Measurements from ENCODE around the gene TAGLN3.

TAGLN3 gene

DNA sequence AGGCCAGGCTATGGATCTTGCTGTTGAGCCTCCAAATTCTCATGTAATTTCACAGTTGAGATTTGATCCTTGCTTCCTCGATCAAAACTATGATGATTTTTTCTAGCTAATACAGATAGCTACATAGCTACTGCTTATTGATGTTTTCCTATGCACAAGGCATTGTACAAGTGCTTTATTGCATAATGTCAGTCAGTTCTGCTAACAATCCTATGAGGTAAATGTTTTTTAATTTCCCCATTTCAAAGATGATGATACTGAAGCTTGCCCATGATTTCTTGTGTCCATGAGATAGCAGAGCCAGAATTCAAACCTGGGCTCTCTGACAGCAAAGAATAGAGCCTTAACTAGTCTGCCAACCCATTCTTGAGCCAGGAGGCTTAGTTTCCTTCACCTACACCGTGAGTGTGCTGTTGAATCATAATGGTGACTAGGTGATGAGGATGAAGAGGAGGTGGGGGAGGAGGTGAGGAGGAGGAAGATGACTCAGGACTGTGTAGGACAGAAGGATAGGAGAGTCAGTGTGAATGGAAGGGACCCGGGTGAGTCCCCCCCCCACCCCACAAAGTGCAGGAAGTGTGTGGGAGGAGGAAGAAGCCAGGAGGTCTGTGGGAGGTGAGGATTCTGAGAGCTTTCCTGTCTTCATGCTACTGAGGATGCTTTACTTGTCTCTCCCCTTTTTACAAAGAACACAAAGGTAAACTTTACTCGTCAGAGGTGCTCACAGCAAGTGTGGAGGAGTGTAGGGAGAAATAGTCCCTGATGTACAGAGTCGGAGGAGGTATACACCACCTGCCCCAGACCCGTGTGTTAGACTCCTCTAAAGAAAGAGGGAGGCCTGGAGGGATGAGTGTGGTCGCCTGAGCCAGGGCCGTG, 3.6 kb downstream of the TAGLN3 start:
- Histone ChIP-seq H3K27me3 (replicated peaks; ENCODE audit: control insufficient read depth, insufficient read depth, low read length) (peaks cover 15% of the 10 kb centered on the region), H3K36me3 (ENCODE audit: control insufficient read depth, insufficient read depth, low read length, severe bottlenecking) (no peaks in the 10 kb centered on the region), H3K4me3 (ENCODE audit: low read length) (no peak overlapping the region), H3K9me3 (ENCODE audit: control insufficient read depth, low read length) (no peaks in the 10 kb centered on the region), H3K9ac (ENCODE audit: low read length) (no peak overlapping the region), H3K4me1 (ENCODE audit: control insufficient read depth, insufficient read depth, low read length) (peaks cover 11% of the 10 kb centered on the region)
- DNase-seq (ENCODE audit: low read depth) = no peak

DNA sequence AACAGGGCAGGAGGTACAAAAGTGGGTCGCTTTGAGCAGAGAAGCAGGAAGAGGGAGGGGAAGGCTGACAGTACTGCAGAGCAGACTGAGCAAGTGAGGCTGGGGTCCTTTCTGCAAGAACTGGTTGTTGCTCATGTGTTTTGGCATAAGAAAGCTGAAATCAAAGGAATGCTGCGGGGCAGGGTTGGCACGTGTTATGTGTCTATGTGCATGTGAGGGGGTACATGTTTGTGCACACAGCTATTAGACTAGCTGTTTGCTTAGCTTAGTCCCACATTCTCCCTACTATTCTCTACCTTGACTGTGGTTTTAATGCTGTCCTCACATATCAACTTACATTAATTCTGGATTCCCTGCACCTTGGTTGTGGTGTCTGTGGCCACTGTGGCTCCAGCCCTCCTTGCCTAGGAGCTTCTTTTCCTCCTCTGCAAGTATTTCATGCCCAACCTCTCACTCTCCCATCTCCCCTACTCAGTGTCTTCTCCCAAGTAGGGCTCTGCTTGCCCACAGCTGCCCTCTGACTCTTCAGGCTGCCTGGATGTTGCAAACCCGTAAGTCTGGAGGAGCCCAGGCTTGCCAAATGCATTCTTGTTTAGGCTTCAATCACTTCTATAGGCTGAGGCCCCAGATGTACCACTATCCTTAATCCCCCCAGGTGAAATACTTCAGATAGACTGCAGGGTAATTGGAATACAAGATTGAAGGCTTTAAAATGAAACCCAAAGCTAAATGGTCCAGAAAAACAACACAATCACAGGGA, 4.8 kb downstream of the TAGLN3 start:
- DNase-seq (ENCODE audit: low read depth) = no peak
- Histone ChIP-seq H3K27me3 (replicated peaks; ENCODE audit: control insufficient read depth, insufficient read depth, low read length) (peaks cover 14% of the 10 kb centered on the region), H3K9me3 (ENCODE audit: control insufficient read depth, low read length) (no peaks in the 10 kb centered on the region), H3K4me3 (ENCODE audit: low read length) (no peak overlapping the region), H3K9ac (ENCODE audit: low read length) (no peak overlapping the region), H3K36me3 (ENCODE audit: control insufficient read depth, insufficient read depth, low read length, severe bottlenecking) (no peaks in the 10 kb centered on the region), H3K4me1 (ENCODE audit: control insufficient read depth, insufficient read depth, low read length) (peaks cover 21% of the 10 kb centered on the region)

DNA sequence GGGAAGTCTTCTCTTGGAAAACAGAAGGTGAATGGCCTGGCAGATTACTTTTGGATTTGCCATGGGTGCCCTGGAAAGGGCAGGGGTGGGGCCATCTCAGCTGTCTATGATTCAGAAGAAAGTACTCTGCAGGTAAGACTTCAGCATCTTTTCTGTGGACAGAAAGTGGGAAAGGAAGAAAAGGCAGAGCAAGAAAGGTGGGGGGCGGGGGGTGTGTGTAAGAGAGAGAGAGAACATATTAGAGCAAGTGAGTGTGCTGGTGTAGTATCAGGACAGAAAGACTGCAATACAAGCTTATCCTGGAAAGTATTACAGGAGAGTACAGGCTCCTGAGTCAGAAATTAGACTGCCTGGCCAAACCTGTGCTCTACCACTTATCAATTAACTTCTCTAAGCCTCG, 5.5 kb downstream of the TAGLN3 start:
- no peak for DNase-seq (ENCODE audit: low read depth)
- Histone ChIP-seq H3K4me3 (ENCODE audit: low read length) (no peak overlapping the region), H3K27me3 (replicated peaks; ENCODE audit: control insufficient read depth, insufficient read depth, low read length) (peaks cover 8% of the 10 kb centered on the region), H3K9ac (ENCODE audit: low read length) (no peak overlapping the region), H3K9me3 (ENCODE audit: control insufficient read depth, low read length) (no peaks in the 10 kb centered on the region), H3K36me3 (ENCODE audit: control insufficient read depth, insufficient read depth, low read length, severe bottlenecking) (no peaks in the 10 kb centered on the region), H3K4me1 (ENCODE audit: control insufficient read depth, insufficient read depth, low read length) (peaks cover 19% of the 10 kb centered on the region)

DNA sequence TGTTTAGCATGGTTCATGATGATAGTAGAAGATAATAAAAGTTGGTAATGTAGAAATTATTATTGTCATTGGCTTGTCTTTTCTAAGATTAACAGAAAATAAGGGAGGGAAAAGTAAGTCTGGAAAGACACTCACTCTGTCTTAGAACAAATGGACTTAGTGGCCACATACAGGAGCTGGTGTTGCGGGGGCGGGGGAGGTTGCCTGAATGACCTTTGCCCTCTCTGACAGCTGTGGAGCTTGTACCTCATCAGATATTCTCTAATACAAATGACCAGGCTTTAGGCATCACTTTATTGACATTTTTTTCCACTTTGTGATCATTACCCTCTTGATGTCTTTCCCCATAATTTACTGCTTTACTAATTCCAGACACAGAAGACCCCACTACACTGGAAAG, 5.9 kb downstream of the TAGLN3 start:
- Histone ChIP-seq H3K9me3 (ENCODE audit: control insufficient read depth, low read length) (no peaks in the 10 kb centered on the region), H3K36me3 (ENCODE audit: control insufficient read depth, insufficient read depth, low read length, severe bottlenecking) (no peaks in the 10 kb centered on the region), H3K9ac (ENCODE audit: low read length) (no peak overlapping the region), H3K27me3 (replicated peaks; ENCODE audit: control insufficient read depth, insufficient read depth, low read length) (peaks cover 5% of the 10 kb centered on the region), H3K4me3 (ENCODE audit: low read length) (no peak overlapping the region), H3K4me1 (ENCODE audit: control insufficient read depth, insufficient read depth, low read length) (peaks cover 17% of the 10 kb centered on the region)
- DNase-seq (ENCODE audit: low read depth) = no peak

DNA sequence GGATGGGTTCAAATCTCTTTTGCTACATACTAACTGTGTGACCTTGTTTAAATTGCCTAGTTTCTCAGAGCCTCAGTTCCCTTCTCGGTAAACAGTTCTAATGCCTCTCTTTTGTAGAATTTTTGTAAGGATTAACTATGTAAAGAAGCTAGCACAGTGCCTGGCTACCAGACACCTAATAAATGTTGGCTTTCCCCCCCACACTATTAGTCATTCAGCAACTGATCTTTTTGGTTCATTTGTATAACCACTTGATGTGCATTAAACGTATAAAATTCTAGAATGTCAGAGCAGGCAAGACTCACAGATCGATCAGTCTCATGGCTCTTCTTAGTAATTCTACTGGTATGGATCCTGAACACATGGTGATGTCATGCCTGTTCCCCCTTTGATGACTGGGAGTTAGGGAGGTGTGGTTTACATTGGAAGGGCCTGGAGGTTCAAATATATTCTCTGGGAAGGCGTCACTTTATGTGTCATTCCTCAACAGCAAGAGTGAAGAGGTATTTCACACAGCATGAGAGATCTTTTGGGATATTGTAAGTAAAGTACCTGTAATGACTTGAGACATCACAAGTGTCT, 6.5 kb downstream of the TAGLN3 start:
- Histone ChIP-seq H3K4me1 (ENCODE audit: control insufficient read depth, insufficient read depth, low read length) (peaks cover 17% of the 10 kb centered on the region), H3K9ac (ENCODE audit: low read length) (no peak overlapping the region), H3K27me3 (replicated peaks; ENCODE audit: control insufficient read depth, insufficient read depth, low read length) (no peaks in the 10 kb centered on the region), H3K36me3 (ENCODE audit: control insufficient read depth, insufficient read depth, low read length, severe bottlenecking) (no peaks in the 10 kb centered on the region), H3K9me3 (ENCODE audit: control insufficient read depth, low read length) (no peaks in the 10 kb centered on the region), H3K4me3 (ENCODE audit: low read length) (no peak overlapping the region)
- DNase-seq (ENCODE audit: low read depth) = no peak

DNA sequence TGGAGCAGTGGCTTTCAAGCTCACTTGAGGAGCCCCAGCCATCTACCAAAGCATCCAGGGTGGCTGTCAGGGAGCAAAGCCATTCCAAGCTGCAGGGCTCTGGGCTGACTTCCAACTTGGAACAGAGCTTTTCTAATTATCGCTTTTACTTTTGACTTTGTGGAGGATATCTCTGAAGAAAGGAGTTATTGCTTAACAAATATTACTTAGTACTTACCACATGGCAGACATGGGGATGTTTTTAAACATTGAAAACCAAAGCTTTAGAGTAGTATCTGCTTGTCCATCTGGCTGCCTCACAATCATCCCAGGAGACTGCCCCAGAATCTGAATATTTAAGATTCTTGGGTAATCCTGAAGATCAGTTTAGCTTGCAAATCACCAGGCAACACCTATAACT, 8.9 kb downstream of the TAGLN3 start:
- no peaks in the 10 kb centered on the region for H3K9me3 ChIP-seq (ENCODE audit: control insufficient read depth, low read length)
- no peak overlapping the region for H3K9ac ChIP-seq (ENCODE audit: low read length)
- peaks cover 22% of the 10 kb centered on the region for H3K4me1 ChIP-seq (ENCODE audit: control insufficient read depth, insufficient read depth, low read length)
- no peaks in the 10 kb centered on the region for H3K36me3 ChIP-seq (ENCODE audit: control insufficient read depth, insufficient read depth, low read length, severe bottlenecking)
- peak; percentile 67 for DNase-seq (ENCODE audit: low read depth)
- H3K27me3 ChIP-seq (replicated peaks; ENCODE audit: control insufficient read depth, insufficient read depth, low read length) = no peaks in the 10 kb centered on the region
- H3K4me3 ChIP-seq (ENCODE audit: low read length) = no peak overlapping the region

DNA sequence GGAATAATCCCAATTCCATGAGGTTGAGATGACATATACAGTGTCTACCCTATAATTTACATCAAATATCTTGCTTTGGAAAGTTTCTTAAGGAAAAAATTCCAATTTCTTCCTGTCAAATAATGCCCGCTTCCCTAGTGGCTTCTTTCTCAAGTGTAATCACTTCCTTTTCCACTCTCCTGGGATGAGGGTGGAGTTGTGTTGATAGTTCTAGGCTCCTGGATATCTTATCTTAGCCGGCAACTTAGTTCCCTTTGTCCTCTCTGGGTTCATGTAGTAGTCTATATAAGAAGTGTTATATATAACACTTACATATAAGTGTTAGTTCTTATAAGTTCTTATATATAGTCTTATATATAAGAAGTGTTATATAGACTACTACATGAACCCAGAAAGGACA, 10.9 kb downstream of the TAGLN3 start:
- DNase-seq (ENCODE audit: low read depth) = no peak
- Histone ChIP-seq H3K4me1 (ENCODE audit: control insufficient read depth, insufficient read depth, low read length) (peaks cover 27% of the 10 kb centered on the region), H3K4me3 (ENCODE audit: low read length) (no peak overlapping the region), H3K36me3 (ENCODE audit: control insufficient read depth, insufficient read depth, low read length, severe bottlenecking) (no peaks in the 10 kb centered on the region), H3K9me3 (ENCODE audit: control insufficient read depth, low read length) (no peaks in the 10 kb centered on the region), H3K27me3 (replicated peaks; ENCODE audit: control insufficient read depth, insufficient read depth, low read length) (no peaks in the 10 kb centered on the region), H3K9ac (ENCODE audit: low read length) (no peak overlapping the region)

DNA sequence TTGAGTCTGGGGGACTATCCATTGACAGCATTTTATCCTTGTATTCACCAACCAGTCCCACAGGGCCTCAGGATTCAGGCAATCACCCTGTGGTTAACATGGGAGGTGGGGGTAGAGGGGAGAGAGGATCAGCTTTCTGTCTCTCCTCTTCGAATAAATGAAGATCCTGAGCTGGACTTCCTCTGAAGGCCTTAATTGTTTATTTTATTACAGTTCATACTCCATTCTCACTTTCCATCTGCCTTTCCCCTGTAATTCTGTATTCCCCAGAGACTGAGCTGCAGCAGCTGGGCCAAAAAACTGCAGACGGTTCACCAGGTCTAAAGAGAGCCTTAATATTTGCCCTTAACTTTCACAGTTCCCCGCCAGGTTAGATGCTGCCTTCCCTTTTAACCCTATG, 11.9 kb downstream of the TAGLN3 start:
- no peak overlapping the region for H3K4me3 ChIP-seq (ENCODE audit: low read length)
- H3K4me1 ChIP-seq (ENCODE audit: control insufficient read depth, insufficient read depth, low read length) = peaks cover 27% of the 10 kb centered on the region
- H3K9me3 ChIP-seq (ENCODE audit: control insufficient read depth, low read length) = no peaks in the 10 kb centered on the region
- H3K27me3 ChIP-seq (replicated peaks; ENCODE audit: control insufficient read depth, insufficient read depth, low read length) = no peaks in the 10 kb centered on the region
- DNase-seq (ENCODE audit: low read depth) = peak; percentile 20
- no peak overlapping the region for H3K9ac ChIP-seq (ENCODE audit: low read length)
- no peaks in the 10 kb centered on the region for H3K36me3 ChIP-seq (ENCODE audit: control insufficient read depth, insufficient read depth, low read length, severe bottlenecking)

DNA sequence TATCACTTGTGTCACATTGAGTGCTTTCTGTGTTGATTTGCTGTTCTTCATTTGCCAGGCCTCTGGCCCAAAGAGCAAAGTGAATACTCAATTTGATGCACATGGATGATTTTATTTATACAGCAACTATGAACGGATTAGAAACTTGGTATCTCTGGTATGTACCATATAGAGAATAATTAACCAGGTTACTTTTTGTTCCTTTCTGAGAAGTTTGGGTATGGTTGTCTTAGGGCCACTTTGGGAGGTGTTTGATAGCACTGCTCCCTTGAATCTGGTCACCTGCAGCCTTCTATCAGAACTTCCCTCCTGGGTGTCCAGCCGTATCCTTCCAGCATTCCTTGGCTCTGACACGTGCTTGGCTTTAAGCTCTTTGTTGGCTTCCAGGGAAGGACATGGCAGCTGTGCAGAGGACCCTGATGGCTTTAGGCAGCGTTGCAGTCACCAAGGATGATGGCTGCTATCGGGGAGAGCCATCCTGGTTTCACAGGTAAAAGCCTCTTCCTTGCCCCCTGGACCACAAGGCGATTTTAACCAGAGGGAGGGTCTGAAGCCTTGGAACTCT, 12.7 kb downstream of the TAGLN3 start:
- Histone ChIP-seq H3K9me3 (ENCODE audit: control insufficient read depth, low read length) (no peaks in the 10 kb centered on the region), H3K4me1 (ENCODE audit: control insufficient read depth, insufficient read depth, low read length) (peaks cover 27% of the 10 kb centered on the region), H3K36me3 (ENCODE audit: control insufficient read depth, insufficient read depth, low read length, severe bottlenecking) (no peaks in the 10 kb centered on the region), H3K27me3 (replicated peaks; ENCODE audit: control insufficient read depth, insufficient read depth, low read length) (no peaks in the 10 kb centered on the region), H3K9ac (ENCODE audit: low read length) (no peak overlapping the region), H3K4me3 (ENCODE audit: low read length) (no peak overlapping the region)
- DNase-seq (ENCODE audit: low read depth) = no peak

DNA sequence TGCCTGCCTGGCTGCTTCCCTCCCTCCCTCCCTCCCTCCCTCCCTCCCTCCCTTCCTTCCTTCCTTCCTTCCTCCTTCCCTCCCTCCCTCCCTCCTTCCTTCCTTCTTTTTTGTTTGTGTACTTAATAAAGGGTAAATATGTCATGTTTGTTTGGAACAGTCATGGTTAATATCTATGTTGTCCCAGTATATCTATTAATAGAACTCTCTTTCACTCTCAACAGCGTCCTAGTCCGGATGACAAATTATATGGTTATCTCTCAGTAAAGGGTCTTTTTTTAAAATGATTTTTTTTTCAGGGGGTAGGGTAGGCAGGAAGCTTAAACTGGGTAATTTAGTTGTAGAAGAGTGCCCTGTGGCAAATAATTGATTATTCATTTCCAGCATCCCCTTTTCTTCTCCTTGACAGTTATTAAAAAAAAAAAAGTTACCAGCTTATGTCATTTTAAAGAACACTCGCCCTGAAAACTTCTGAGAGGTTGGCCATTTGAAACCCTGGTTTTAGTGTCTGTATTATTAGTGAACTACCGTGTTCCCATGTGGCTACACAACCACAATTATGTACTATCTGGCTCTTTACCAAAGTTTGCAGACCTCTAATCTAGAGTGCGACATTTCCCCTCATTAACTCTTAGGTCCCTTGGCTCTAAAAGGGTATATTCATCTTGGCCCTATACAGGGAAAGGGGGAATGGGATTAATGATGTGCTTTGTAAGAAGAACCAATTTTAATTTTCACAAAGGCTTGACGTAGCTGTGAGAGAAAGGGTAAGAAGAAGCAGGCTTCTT, 13.7 kb downstream of the TAGLN3 start:
- no peak overlapping the region for H3K4me3 ChIP-seq (ENCODE audit: low read length)
- H3K4me1 ChIP-seq (ENCODE audit: control insufficient read depth, insufficient read depth, low read length) = peaks cover 29% of the 10 kb centered on the region
- H3K36me3 ChIP-seq (ENCODE audit: control insufficient read depth, insufficient read depth, low read length, severe bottlenecking) = no peaks in the 10 kb centered on the region
- no peak overlapping the region for H3K9ac ChIP-seq (ENCODE audit: low read length)
- H3K9me3 ChIP-seq (ENCODE audit: control insufficient read depth, low read length) = no peaks in the 10 kb centered on the region
- no peak for DNase-seq (ENCODE audit: low read depth)
- no peaks in the 10 kb centered on the region for H3K27me3 ChIP-seq (replicated peaks; ENCODE audit: control insufficient read depth, insufficient read depth, low read length)

Measured in adipocyte (in vitro differentiated cells).